Stimulated activated CD4-positive, alpha-beta T cell treated with anti-CD3 and anti-CD28 coated beads, Interleukin-15, amount 100 ng/mL, for 24 hours (primary cell): ENCODE results near the gene DEGS2.
"Not testable (repeated sequence)": the region's sequence is repeated elsewhere in the genome, so short reads cannot be mapped to it uniquely, and the experiment has no call there.

Experiments
- DNase-seq: peaks from one replicate; pipeline ENCODE4 v3.0.0-alpha.2; 2020

The DEGS2 gene

DNA sequence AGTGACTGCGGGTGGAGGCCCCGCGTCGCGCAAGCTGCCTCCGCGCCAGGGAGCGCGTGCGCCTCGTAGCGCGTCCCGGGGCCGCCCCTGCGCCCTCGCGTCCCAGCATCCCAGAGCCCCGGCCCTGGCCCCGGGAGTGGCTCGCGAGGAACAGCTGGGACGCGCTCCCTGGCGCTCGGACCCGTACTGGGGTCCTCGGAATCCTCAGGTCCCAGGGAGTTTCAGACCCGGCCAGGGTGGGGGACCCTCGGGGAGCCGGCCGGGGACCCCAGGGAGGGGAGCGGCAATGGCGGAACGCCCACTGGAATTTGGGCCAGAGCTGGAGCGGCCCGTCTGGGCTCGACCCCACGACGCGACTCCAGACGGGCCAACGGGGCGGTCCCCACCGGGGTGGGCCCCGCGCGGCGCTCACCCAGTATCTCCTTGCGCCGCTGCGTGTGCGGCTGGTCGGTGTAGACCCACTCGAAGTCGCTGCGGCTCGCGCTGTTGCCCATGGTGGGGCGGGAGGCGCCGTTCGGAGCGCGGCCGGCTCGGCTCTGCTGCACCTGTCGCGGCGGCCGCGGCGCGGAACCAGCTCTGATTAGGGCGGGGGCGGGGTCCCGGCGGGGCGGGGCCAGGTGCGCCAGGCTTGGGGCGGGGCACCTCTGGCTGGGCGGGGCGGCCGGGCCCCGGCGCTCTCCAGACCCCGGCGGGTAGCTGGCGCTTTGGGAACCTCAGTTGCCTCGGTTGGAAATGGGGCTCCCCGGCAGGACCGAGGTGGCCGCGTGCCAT, at the start of gene DEGS2:
Gene DEGS2, minus strand, starts transcription at position 552 of the 771 bp plus-strand sequence. Its CDS starts 58 bp downstream, at position 494.
- DNase-seq, result peak; percentile 73

GRCh38 chr14:100208136-100208535, 48.7 kb upstream of the DEGS2 start:
- DNase-seq, result not testable (repeated sequence)

- DNase-seq, result not testable (repeated sequence)
Measured at GRCh38 chr14:100207588-100207987, 48.1 kb upstream of the DEGS2 start.

DNA sequence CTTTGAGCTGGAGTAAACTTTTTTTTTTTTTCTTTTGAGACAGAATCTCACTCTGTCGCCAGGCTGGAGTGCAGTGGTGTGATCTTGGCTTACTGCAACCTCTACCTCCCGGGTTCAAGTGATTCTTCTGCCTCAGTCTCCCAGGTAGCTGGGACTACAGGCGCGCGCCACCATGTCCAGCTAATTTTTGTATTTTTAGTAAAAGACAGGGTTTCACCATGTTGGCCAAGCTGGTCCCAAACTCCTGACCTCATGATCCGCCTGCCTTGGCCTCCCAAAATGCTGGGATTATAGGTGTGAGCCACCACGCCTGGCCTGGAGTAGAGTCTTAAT, 45.4 kb upstream of the DEGS2 start:
- not testable (repeated sequence) for DNase-seq

DNA sequence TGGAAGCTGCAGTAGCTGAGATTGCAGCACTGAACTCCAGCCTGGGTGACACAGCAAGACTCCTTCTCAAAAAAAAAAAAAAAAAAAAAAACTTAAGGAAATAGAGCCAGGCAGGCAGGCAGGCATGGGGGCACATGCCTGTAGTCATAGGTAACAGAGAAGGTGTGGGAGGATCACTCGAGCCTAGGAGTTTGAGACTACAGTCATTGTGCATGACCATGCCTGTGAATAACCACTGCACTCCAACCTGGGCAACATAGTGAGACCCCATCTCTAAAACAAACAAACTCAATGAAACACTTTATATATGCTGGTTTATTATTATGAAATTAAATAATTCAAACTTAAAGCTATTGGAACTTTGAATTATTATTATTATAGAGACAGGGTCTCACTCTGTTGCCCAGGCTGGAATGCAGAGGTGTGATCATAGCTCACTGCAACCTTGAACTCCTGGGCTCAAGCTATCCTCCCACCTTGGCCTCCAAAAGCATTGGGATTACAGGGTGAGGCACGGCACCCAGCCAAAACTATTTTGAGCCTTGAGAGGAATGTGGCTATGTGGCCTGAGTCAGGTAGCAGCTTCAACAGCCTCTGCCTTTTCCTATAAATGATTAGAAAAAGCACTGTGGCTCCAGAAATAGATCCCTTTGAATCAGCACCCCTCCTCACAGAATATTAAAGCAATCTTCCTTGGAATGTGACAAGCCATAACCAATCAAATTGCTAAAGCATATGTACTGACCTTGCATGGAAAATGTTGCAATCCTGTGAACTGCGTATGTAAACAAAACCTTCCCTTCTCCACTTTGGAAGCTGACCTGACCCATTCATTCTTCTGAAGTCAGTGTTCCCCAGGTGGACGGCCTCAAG, 44.8 kb upstream of the DEGS2 start:
- no peak for DNase-seq

- no peak for DNase-seq
Measured at GRCh38 chr14:100203146-100203545, 43.7 kb upstream of the DEGS2 start.

- DNase-seq, result no peak
Measured at GRCh38 chr14:100202712-100203111, 43.3 kb upstream of the DEGS2 start.

DNA sequence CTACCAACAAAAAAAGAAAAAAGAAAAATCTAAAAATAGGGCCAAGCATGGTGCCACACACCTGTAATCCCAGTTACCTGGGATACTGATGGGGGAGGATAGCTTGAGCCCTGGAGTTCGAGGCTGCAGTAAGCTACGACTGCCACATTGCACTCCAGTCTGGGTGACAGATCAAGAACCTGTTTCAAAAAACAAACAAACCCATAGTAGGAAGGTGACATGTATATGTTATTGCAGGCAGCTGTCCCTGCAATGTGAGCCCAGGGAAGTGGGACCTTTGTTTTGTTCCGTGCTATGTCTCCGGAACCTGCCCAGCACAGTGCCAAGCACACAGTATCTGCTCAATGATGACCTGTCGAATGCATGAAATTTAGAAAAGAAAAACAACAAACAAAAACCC, 42.3 kb upstream of the DEGS2 start:
- no peak for DNase-seq

GRCh38 chr14:100200311-100200710, 40.9 kb upstream of the DEGS2 start:
- DNase-seq, result no peak

GRCh38 chr14:100199240-100199860, 39.9 kb upstream of the DEGS2 start:
- DNase-seq, result no peak

DNA sequence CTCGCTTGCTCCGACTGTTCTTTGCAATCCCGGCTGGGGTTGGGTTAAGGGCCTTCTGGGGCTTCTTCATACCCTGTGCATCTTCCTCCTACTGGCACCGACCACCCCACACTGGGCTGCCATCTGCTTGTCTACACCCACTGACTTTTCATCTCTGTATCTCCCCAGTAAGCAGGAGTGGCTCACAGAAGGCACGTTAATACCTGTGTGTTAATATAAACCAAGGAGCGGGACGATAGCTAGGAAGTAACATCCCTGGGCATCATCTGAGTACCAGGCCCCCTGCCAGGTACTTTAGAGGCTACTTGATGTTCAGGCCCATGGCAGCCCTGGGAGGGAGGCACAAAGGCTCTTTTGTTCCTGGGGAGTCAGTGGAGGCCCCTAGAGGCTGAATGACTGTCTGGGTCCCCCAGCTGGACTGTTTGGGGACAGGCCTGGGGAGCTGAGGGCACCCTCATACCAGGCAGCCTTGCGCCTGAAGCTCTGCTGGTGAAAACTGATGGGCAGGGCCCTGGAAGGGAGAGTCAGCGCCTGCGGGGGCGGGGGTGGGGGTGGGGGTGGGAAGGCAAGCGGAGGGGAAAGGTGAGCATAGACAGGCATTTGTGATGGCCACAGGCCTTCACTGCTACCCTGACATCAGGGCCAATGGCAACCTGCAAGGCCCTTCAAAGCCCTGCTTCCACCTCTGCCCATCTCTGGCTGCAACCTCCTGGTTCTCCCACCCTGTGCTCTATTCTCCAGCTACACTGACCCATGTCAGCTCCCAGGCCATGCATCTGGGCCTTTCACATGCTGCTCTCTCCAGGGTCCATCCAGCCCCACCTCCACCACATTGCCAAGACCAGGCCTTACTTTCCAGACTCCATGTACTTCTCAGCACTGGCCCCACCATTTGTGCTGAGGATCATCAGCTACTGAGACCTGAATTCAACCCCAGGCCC, 34.2 kb upstream of the DEGS2 start:
- peak; percentile 17 for DNase-seq

- DNase-seq, result peak; percentile 100
Measured at GRCh38 chr14:100192672-100193416, 33.4 kb upstream of the DEGS2 start.

- DNase-seq, result peak; percentile 17
Measured at GRCh38 chr14:100192250-100192671, 32.8 kb upstream of the DEGS2 start.

DNA sequence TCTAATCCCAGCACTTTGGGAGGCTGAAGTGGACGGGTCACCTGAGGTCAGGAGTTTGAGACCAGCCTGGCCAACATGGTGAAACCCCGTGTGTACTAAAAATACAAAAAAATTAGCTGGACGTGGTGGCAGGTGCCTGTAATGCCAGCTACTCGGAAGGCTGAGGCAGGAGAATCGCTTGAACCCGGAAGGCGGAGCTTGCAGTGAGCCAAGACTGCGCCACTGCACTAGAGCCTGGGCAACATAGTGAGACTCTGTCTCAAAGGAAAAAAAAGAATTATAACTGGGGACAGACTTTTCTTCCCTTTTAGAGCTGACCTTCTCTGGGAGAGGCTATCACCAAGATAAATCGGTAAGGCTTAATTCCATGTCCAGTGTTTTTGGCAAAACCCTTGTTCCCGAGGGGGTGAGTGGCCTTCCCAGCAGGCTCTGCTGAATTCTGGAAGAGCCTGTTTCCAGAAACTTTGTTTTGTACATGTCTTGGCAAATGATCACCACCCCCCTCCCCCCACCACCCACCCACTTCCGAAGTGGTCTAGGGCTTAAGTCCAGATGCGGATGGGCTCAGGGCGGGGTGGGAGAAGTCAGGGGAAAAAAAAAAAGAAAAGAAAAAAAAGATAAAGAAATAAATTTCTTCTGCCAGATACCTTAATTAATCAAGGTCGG, 32.3 kb upstream of the DEGS2 start:
- no peak for DNase-seq

GRCh38 chr14:100190126-100190525, 30.7 kb upstream of the DEGS2 start:
- no peak for DNase-seq

GRCh38 chr14:100188392-100189030, 29.1 kb upstream of the DEGS2 start:
- DNase-seq, result no peak

DNA sequence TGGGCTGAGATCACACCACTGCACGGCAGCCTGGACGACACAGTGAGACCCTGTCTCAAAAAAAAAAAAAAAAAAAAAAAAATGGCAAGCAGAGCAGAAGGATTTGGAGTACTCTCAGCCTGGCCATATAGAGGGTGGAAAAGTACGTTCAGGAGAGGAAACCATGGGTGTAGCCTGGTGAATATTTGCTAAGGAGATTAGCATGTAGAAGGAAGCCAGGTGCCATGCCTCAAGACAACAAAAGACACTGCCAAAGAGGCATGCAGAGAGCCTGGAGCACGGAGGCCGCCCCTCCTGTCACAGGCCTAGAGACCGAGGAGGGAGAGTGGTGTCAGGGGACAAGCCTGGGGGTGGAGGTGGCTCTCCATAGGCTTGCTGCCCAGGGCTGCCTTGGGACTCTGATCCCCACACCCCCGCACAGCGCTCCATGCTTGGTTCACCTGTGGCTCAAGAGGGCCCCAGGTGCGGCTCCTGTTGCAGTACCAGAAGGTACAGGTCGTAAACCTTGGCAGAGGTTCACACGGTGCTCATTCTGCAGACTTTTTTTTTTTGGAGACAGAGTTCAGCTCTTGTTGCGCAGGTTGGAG, 27.9 kb upstream of the DEGS2 start:
- DNase-seq, result no peak

DNA sequence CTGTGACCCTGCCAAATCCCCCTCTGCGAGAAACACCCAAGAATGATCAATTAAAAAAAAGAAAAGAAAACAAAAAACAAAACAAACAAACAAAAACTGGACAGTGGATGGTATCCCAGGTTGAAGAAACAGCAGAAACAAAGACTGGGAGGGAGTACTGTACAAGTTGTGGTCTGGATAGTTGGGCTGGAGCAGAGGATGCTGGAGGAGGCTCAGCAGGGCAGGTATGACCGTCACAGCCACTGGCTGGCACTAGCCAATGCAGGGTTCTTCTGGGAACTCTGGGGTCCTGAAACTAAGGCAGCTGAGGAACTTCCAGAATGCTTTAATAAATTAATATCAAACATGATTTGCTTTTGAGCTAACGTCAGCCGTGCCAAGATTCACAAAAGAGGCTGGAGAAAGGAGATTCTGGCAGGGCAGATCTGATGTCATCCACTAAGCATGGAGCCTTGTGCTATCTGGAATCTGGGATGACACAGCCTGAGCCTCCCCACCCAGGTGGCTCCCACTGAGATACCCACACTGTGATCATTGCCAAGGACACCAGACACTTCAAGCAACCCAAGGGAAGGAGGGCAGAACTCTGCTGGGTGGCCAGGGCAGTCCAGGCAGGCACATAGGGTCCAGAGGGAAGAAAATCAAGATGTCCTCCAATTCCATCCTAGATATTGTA, 22.6 kb upstream of the DEGS2 start:
- DNase-seq, result not testable (repeated sequence)

GRCh38 chr14:100180671-100181070, 21.2 kb upstream of the DEGS2 start:
- not testable (repeated sequence) for DNase-seq

GRCh38 chr14:100178691-100179090, 19.2 kb upstream of the DEGS2 start:
- no peak for DNase-seq
